ENCODE measurements around the gene RNF111.

RNF111 gene

GRCh38 chr15:59026207-59026606, 38.7 kb downstream of the RNF111 start:
- H4K8ac ChIP-seq (ENCODE audit: low read depth, low read length), result no peak overlapping the region
- no peak overlapping the region for H2BK5ac ChIP-seq (ENCODE audit: low read length)
- no peak overlapping the region for H2BK120ac ChIP-seq (ENCODE audit: low read depth, low read length)
- H3K4ac ChIP-seq (ENCODE audit: low read depth, low read length), result no peak overlapping the region
- no peak overlapping the region for H3K9ac ChIP-seq (ENCODE audit: low read length)
- H3K23ac ChIP-seq (ENCODE audit: low read length), result no peak overlapping the region
- H2BK15ac ChIP-seq (replicated peaks; ENCODE audit: low read depth), result no peak overlapping the region
- no peaks in the 10 kb centered on the region for H3K36me3 ChIP-seq (ENCODE audit: control insufficient read depth, insufficient read depth, low read length)
- no peak for DNase-seq
- no peak overlapping the region for H3K27ac ChIP-seq (ENCODE audit: low read depth, low read length)
- peaks cover 4% of the 10 kb centered on the region for H3K79me1 ChIP-seq (ENCODE audit: low read length)
- H3K18ac ChIP-seq (ENCODE audit: low read length), result no peak overlapping the region
- no peak overlapping the region for H4K5ac ChIP-seq (ENCODE audit: low read length)
- no peaks in the 10 kb centered on the region for H3K27me3 ChIP-seq (ENCODE audit: insufficient read depth, low read length, poor library complexity)
- no peak overlapping the region for H3K4me3 ChIP-seq (ENCODE audit: low read length)
- no peak overlapping the region for H3K56ac ChIP-seq (ENCODE audit: low read length)
- H3K4me2 ChIP-seq (ENCODE audit: low read length), result no peak overlapping the region
- H3K79me2 ChIP-seq (ENCODE audit: control insufficient read depth, insufficient read depth, low read length), result no peaks in the 10 kb centered on the region
- no peak overlapping the region for H2AK5ac ChIP-seq (ENCODE audit: low read length)
- no peaks in the 10 kb centered on the region for H3K4me1 ChIP-seq (ENCODE audit: control insufficient read depth, low read depth, low read length)
- no CpG with 5 or more reads among the region's 3 CpGs for WGBS (ENCODE audit: extremely low coverage, insufficient coverage, low lambda C conversion rate)

- no peak for DNase-seq
- WGBS (ENCODE audit: extremely low coverage, insufficient coverage, low lambda C conversion rate), result no CpG with 5 or more reads among the region's 4 CpGs
Observed at GRCh38 chr15:59028387-59028955, 41.0 kb downstream of the RNF111 start.

GRCh38 chr15:59029554-59029953, 42.1 kb downstream of the RNF111 start:
- Histone ChIP-seq H2BK15ac (replicated peaks; ENCODE audit: low read depth) (no peak overlapping the region), H2AK5ac (ENCODE audit: low read length) (no peak overlapping the region), H4K8ac (ENCODE audit: low read depth, low read length) (no peak overlapping the region), H3K56ac (ENCODE audit: low read length) (no peak overlapping the region), H3K4me3 (ENCODE audit: low read length) (no peak overlapping the region), H3K18ac (ENCODE audit: low read length) (no peak overlapping the region), H3K4me1 (ENCODE audit: control insufficient read depth, low read depth, low read length) (no peaks in the 10 kb centered on the region), H3K23ac (ENCODE audit: low read length) (no peak overlapping the region), H4K5ac (ENCODE audit: low read length) (no peak overlapping the region), H3K4ac (ENCODE audit: low read depth, low read length) (no peak overlapping the region), H2BK5ac (ENCODE audit: low read length) (no peak overlapping the region), H3K9ac (ENCODE audit: low read length) (no peak overlapping the region), H3K4me2 (ENCODE audit: low read length) (no peak overlapping the region), H3K36me3 (ENCODE audit: control insufficient read depth, insufficient read depth, low read length) (no peaks in the 10 kb centered on the region), H3K27me3 (ENCODE audit: insufficient read depth, low read length, poor library complexity) (peaks cover 1% of the 10 kb centered on the region), H3K79me1 (ENCODE audit: low read length) (peaks cover 6% of the 10 kb centered on the region), H3K27ac (ENCODE audit: low read depth, low read length) (no peak overlapping the region), H2BK120ac (ENCODE audit: low read depth, low read length) (no peak overlapping the region), H3K79me2 (ENCODE audit: control insufficient read depth, insufficient read depth, low read length) (peaks cover 2% of the 10 kb centered on the region)
- DNase-seq, result no peak
- no CpG with 5 or more reads among the region's 1 CpG for WGBS (ENCODE audit: extremely low coverage, insufficient coverage, low lambda C conversion rate)

More at GRCh38 chr15:59028387-59028955, 41.0 kb downstream of the RNF111 start:
- H2BK120ac ChIP-seq (ENCODE audit: low read depth, low read length), result no peak overlapping the region
- H3K23ac ChIP-seq (ENCODE audit: low read length), result no peak overlapping the region
- no peaks in the 10 kb centered on the region for H3K36me3 ChIP-seq (ENCODE audit: control insufficient read depth, insufficient read depth, low read length)
- H3K27me3 ChIP-seq (ENCODE audit: insufficient read depth, low read length, poor library complexity), result peaks cover 1% of the 10 kb centered on the region
- no peak overlapping the region for H3K9ac ChIP-seq (ENCODE audit: low read length)
- no peak overlapping the region for H3K18ac ChIP-seq (ENCODE audit: low read length)
- H3K4me3 ChIP-seq (ENCODE audit: low read length), result no peak overlapping the region
- H3K56ac ChIP-seq (ENCODE audit: low read length), result no peak overlapping the region
- no peak overlapping the region for H3K27ac ChIP-seq (ENCODE audit: low read depth, low read length)
- no peak overlapping the region for H2BK5ac ChIP-seq (ENCODE audit: low read length)
- H4K5ac ChIP-seq (ENCODE audit: low read length), result no peak overlapping the region
- H2AK5ac ChIP-seq (ENCODE audit: low read length), result no peak overlapping the region
- peaks cover 6% of the 10 kb centered on the region for H3K79me1 ChIP-seq (ENCODE audit: low read length)
- no peak overlapping the region for H2BK15ac ChIP-seq (replicated peaks; ENCODE audit: low read depth)
- no peaks in the 10 kb centered on the region for H3K4me1 ChIP-seq (ENCODE audit: control insufficient read depth, low read depth, low read length)
- H3K4me2 ChIP-seq (ENCODE audit: low read length), result no peak overlapping the region
- H3K79me2 ChIP-seq (ENCODE audit: control insufficient read depth, insufficient read depth, low read length), result peaks cover 2% of the 10 kb centered on the region
- H4K8ac ChIP-seq (ENCODE audit: low read depth, low read length), result no peak overlapping the region
- H3K4ac ChIP-seq (ENCODE audit: low read depth, low read length), result no peak overlapping the region

DNA sequence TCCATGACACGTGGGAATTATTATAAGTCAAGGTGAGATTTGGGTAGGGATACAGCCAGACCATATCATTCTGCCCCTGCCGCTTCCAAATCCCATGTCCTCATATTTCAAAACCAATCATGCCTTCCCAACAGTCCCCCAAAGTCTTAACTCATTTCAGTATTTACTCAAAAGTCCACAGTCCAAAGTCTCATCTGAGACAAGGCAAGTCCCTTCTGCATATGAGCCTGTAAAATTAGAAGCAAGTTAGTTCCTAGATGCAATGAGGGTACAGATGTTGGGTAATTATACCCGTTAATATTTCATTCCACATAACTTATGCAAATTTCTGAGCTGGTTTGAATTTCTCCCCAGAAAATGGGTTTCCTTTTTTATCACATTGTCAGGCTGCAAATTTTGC, 47.7 kb downstream of the RNF111 start:
- peaks cover 2% of the 10 kb centered on the region for H3K79me2 ChIP-seq (ENCODE audit: control insufficient read depth, insufficient read depth, low read length)
- no peak overlapping the region for H3K18ac ChIP-seq (ENCODE audit: low read length)
- no peaks in the 10 kb centered on the region for H3K36me3 ChIP-seq (ENCODE audit: control insufficient read depth, insufficient read depth, low read length)
- H2BK5ac ChIP-seq (ENCODE audit: low read length), result no peak overlapping the region
- no peak overlapping the region for H3K4me2 ChIP-seq (ENCODE audit: low read length)
- peaks cover 3% of the 10 kb centered on the region for H3K79me1 ChIP-seq (ENCODE audit: low read length)
- no peak overlapping the region for H3K9ac ChIP-seq (ENCODE audit: low read length)
- no peak overlapping the region for H3K4ac ChIP-seq (ENCODE audit: low read depth, low read length)
- WGBS (ENCODE audit: extremely low coverage, insufficient coverage, low lambda C conversion rate), result no CpG with 5 or more reads among the region's 3 CpGs
- H3K56ac ChIP-seq (ENCODE audit: low read length), result no peak overlapping the region
- DNase-seq, result no peak
- no peak overlapping the region for H2BK15ac ChIP-seq (replicated peaks; ENCODE audit: low read depth)
- no peak overlapping the region for H2AK5ac ChIP-seq (ENCODE audit: low read length)
- H3K4me1 ChIP-seq (ENCODE audit: control insufficient read depth, low read depth, low read length), result no peaks in the 10 kb centered on the region
- no peak overlapping the region for H2BK120ac ChIP-seq (ENCODE audit: low read depth, low read length)
- H3K4me3 ChIP-seq (ENCODE audit: low read length), result no peak overlapping the region
- no peak overlapping the region for H3K23ac ChIP-seq (ENCODE audit: low read length)
- no peak overlapping the region for H3K27ac ChIP-seq (ENCODE audit: low read depth, low read length)
- H4K8ac ChIP-seq (ENCODE audit: low read depth, low read length), result no peak overlapping the region
- H3K27me3 ChIP-seq (ENCODE audit: insufficient read depth, low read length, poor library complexity), result peaks cover 1% of the 10 kb centered on the region
- H4K5ac ChIP-seq (ENCODE audit: low read length), result no peak overlapping the region

DNA sequence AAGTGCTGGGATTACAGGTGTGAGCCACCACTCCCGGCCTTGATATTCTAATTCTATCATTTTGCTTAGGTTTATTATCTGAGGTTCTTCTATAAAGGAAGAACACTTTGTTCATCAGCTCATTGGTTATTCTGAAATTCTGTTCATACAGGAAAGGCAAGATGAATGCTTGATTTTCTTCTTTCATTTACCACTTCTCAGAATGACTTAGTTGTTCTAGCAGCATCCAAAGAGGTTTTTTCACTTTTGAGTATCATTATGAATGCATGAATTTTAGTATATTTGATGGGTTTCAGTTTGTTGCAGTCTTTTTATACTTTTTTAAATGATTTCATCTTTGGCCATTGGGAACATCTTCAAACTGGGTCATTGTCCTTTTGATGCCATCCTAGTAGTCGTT, 51.8 kb downstream of the RNF111 start:
- Histone ChIP-seq H3K4me3 (ENCODE audit: low read length) (no peak overlapping the region), H2BK15ac (replicated peaks; ENCODE audit: low read depth) (no peak overlapping the region), H3K4ac (ENCODE audit: low read depth, low read length) (no peak overlapping the region), H3K9ac (ENCODE audit: low read length) (no peak overlapping the region), H4K5ac (ENCODE audit: low read length) (no peak overlapping the region), H3K56ac (ENCODE audit: low read length) (no peak overlapping the region), H2BK5ac (ENCODE audit: low read length) (no peak overlapping the region), H3K79me1 (ENCODE audit: low read length) (peaks cover 2% of the 10 kb centered on the region), H3K79me2 (ENCODE audit: control insufficient read depth, insufficient read depth, low read length) (peaks cover 2% of the 10 kb centered on the region), H3K23ac (ENCODE audit: low read length) (no peak overlapping the region), H3K27me3 (ENCODE audit: insufficient read depth, low read length, poor library complexity) (no peaks in the 10 kb centered on the region), H3K4me1 (ENCODE audit: control insufficient read depth, low read depth, low read length) (no peaks in the 10 kb centered on the region), H2BK120ac (ENCODE audit: low read depth, low read length) (no peak overlapping the region), H2AK5ac (ENCODE audit: low read length) (no peak overlapping the region), H3K36me3 (ENCODE audit: control insufficient read depth, insufficient read depth, low read length) (no peaks in the 10 kb centered on the region), H3K4me2 (ENCODE audit: low read length) (no peak overlapping the region), H4K8ac (ENCODE audit: low read depth, low read length) (no peak overlapping the region), H3K18ac (ENCODE audit: low read length) (no peak overlapping the region), H3K27ac (ENCODE audit: low read depth, low read length) (no peak overlapping the region)
- no peak for DNase-seq
- no CpG with 5 or more reads among the region's 2 CpGs for WGBS (ENCODE audit: extremely low coverage, insufficient coverage, low lambda C conversion rate)

GRCh38 chr15:59042041-59042440, 54.6 kb downstream of the RNF111 start:
- Histone ChIP-seq H2BK120ac (ENCODE audit: low read depth, low read length) (no peak overlapping the region), H3K4ac (ENCODE audit: low read depth, low read length) (no peak overlapping the region), H3K56ac (ENCODE audit: low read length) (no peak overlapping the region), H3K9ac (ENCODE audit: low read length) (no peak overlapping the region), H3K4me1 (ENCODE audit: control insufficient read depth, low read depth, low read length) (no peaks in the 10 kb centered on the region), H2AK5ac (ENCODE audit: low read length) (no peak overlapping the region), H3K79me1 (ENCODE audit: low read length) (peaks cover 4% of the 10 kb centered on the region), H3K79me2 (ENCODE audit: control insufficient read depth, insufficient read depth, low read length) (peaks cover 2% of the 10 kb centered on the region), H4K5ac (ENCODE audit: low read length) (no peak overlapping the region), H3K18ac (ENCODE audit: low read length) (no peak overlapping the region), H2BK5ac (ENCODE audit: low read length) (no peak overlapping the region), H3K36me3 (ENCODE audit: control insufficient read depth, insufficient read depth, low read length) (no peaks in the 10 kb centered on the region), H3K27ac (ENCODE audit: low read depth, low read length) (no peak overlapping the region), H3K4me2 (ENCODE audit: low read length) (no peak overlapping the region), H3K27me3 (ENCODE audit: insufficient read depth, low read length, poor library complexity) (no peaks in the 10 kb centered on the region), H4K8ac (ENCODE audit: low read depth, low read length) (no peak overlapping the region), H3K4me3 (ENCODE audit: low read length) (no peak overlapping the region), H2BK15ac (replicated peaks; ENCODE audit: low read depth) (no peak overlapping the region), H3K23ac (ENCODE audit: low read length) (no peak overlapping the region)
- WGBS (ENCODE audit: extremely low coverage, insufficient coverage, low lambda C conversion rate), result no CpG with 5 or more reads among the region's 6 CpGs
- DNase-seq, result no peak
